GM19023 (cell line): Measurements from ENCODE around the gene GGNBP2.

ENCODE experiments used
- ATAC-seq: cut with Tn5 transposase; IDR thresholded peaks from one replicate; pipeline ENCODE4 v1.9.1; 2021; ENCODE audit warnings: mild to moderate bottlenecking, moderate library complexity; ENCODE audit not compliant: unreplicated experiment

Gene GGNBP2

GRCh38 chr17:36547776-36548175 is 3.1 kb downstream of the GGNBP2 start:
- ATAC-seq, result no peak

- ATAC-seq, result no peak
Measured at GRCh38 chr17:36550491-36551417, 6.0 kb downstream of the GGNBP2 start.

GRCh38 chr17:36553459-36553858 is 8.7 kb downstream of the GGNBP2 start:
- no peak for ATAC-seq

GRCh38 chr17:36566081-36566480 is 21.4 kb downstream of the GGNBP2 start:
- no peak for ATAC-seq

GRCh38 chr17:36575028-36575427 is 30.3 kb downstream of the GGNBP2 start:
- ATAC-seq, result no peak

- no peak for ATAC-seq
Measured at GRCh38 chr17:36576793-36577192, 32.1 kb downstream of the GGNBP2 start.

GRCh38 chr17:36578671-36579070 is 34.0 kb downstream of the GGNBP2 start:
- ATAC-seq, result no peak

GRCh38 chr17:36583787-36584186 is 39.1 kb downstream of the GGNBP2 start:
- ATAC-seq, result no peak

- no peak for ATAC-seq
Measured at GRCh38 chr17:36586138-36586537, 41.4 kb downstream of the GGNBP2 start.

- no peak for ATAC-seq
Measured at GRCh38 chr17:36590082-36590481, 45.4 kb downstream of the GGNBP2 start.

- ATAC-seq, result peak; percentile 78
Measured at GRCh38 chr17:36591434-36592315, 47.0 kb downstream of the GGNBP2 start, which contains the start of gene DHRS11. Gene DHRS11, plus strand, starts transcription at chr17:36591879. Its CDS starts 131 bp downstream, at chr17:36592010.

GRCh38 chr17:36592316-36592715 is 47.6 kb downstream of the GGNBP2 start:
- ATAC-seq, result no peak

- ATAC-seq, result no peak
Measured at GRCh38 chr17:36592716-36593321, 48.1 kb downstream of the GGNBP2 start.

GRCh38 chr17:36593656-36594316 is 49.1 kb downstream of the GGNBP2 start:
- ATAC-seq, result no peak

- no peak for ATAC-seq
Measured at GRCh38 chr17:36594626-36595401, 50.1 kb downstream of the GGNBP2 start.

- ATAC-seq, result no peak
Measured at GRCh38 chr17:36597226-36597625, 52.5 kb downstream of the GGNBP2 start.

- no peak for ATAC-seq
Measured at GRCh38 chr17:36597866-36598777, 53.4 kb downstream of the GGNBP2 start.

GRCh38 chr17:36598951-36599401 is 54.3 kb downstream of the GGNBP2 start:
- ATAC-seq, result no peak
